GM23248 (cell line): ENCODE data around the gene ECI1.

Experiments used
- EZH2 ChIP-seq: fragments of 200-600 bp; sonication (generic); IDR thresholded peaks from 2 replicates; pipeline ENCODE4 v1.6.1; 2018; ENCODE audit warnings: antibody characterized with exemption, mild to moderate bottlenecking; ENCODE audit not compliant: insufficient read depth, poor library complexity, severe bottlenecking
- EZH2phosphoT487 ChIP-seq: fragments of 200-600 bp; sonication (generic); IDR thresholded peaks from 2 replicates; pipeline ENCODE4 v1.6.1; 2018; ENCODE audit warnings: antibody characterized with exemption, moderate library complexity, mild to moderate bottlenecking, low read depth; ENCODE audit not compliant: insufficient read depth

DNA sequence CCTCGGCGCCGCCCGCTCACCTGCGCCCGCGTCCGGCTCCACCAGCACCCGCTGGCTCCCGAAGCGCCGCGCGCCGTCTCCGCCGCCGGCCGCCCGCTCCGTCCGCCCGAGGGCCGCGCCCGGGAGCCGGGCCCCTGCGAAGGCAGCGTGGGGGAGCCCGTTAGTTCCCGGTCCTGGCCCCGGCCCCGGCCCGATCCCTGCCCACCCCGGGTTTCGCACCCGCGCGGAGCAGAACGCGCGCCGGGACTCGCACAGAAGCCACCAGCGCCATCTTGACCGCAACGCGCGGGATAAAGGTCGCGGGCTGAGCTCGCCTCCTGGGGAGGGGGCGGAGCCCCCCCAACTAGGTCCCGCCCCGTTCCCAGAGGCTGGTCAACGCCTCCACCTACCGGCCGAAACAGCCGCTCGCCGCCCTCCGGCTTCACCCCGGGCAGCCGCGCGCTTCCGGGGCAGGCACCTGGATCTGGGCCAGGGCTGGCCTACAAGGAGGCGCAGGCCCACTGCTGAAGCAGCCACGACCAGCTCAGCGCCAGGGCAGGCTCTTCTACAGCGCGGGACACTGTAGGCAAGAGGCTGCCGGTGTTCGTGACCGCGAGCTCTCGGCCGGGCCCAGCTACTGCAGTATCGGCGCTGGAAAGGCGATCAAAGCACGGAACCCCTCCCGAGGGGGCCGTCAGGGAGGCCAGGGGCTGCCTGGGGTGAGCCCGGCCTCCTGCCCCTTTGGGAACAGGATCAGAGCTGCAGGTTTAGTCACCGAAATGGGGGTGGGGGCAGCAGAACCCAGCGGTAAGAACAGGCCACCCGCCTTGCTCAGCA lies at the start of gene ECI1:
- TF ChIP-seq EZH2 (no peak), EZH2phosphoT487 (no peak)
